ENCODE results near the gene SBK1.

- TF ChIP-seq CTCF (IDR thresholded peaks at IDR 0.05): no peak
- TF ChIP-seq POLR2AphosphoS5 (IDR thresholded peaks at IDR 0.05): no peak
- no peak for TF ChIP-seq POLR2A (IDR thresholded peaks at IDR 0.05)
- TF ChIP-seq EP300 (IDR thresholded peaks at IDR 0.05; ENCODE audit: low read depth): no peak
Measured at GRCh38 chr16:28273511-28273910, 18.8 kb upstream of the SBK1 start.

All from transverse colon (tissue), 4 donors.